H1 (cell line): Measurements from ENCODE around the gene RAD23A. TPM values are rescaled to one million over a fixed set of nuclear protein-coding genes. Genes with fewer than 3 reads are reported as not detected.

ENCODE experiments used
- CTCF ChIA-PET: fragments of 300-600 bp; sonication (Branson Sonifier 250); formaldehyde crosslinking; loops from one replicate; lab custom pipeline; 2021; ENCODE audit not compliant: partially characterized antibody; lab: Charles Lee
- POLR2A ChIA-PET: fragments of 300-600 bp; sonication (Branson Sonifier 250); formaldehyde crosslinking; loops from one replicate; lab custom pipeline; 2021; ENCODE audit warnings: inconsistent platforms; ENCODE audit not compliant: partially characterized antibody; lab: Charles Lee
- DNase-seq, 2 experiments: peaks; one replicate each; pipeline versions ENCODE4 v3.0.0 to v3.0.0-alpha.2; 2010 to 2022; ENCODE audit warnings: low spot score in 2 of 2, low read depth in 1 of 2, mixed read lengths in 1 of 2
- FAIRE-seq: peaks from 2 replicates; lab custom pipeline; 2011; peaks lifted over from hg19 to GRCh38; lab: Jason Lieb, UNC
- H2AFZ ChIP-seq: 2 replicates; pipeline ENCODE4 v1.8.1; 2012; ENCODE audit warnings: low read length, inconsistent platforms
- H2AK5ac ChIP-seq: 2 replicates; pipeline ENCODE4 v1.6.1; 2013; ENCODE audit warnings: low read depth, low read length
- H2BK120ac ChIP-seq: replicated peaks from 2 replicates; pipeline ENCODE3; 2013; ENCODE audit warnings: low read depth, low read length, inconsistent platforms
- H2BK12ac ChIP-seq: 2 replicates; pipeline ENCODE4 v1.6.1; 2013; ENCODE audit warnings: low read depth, low read length
- H2BK15ac ChIP-seq: 2 replicates; pipeline ENCODE4 v1.6.1; 2013; ENCODE audit warnings: low read length
- H2BK20ac ChIP-seq: 2 replicates; pipeline ENCODE4 v1.6.1; 2013; ENCODE audit warnings: low read length
- H2BK5ac ChIP-seq: 2 replicates; pipeline ENCODE4 v1.6.1; 2013; ENCODE audit warnings: low read depth, low read length
- H3K14ac ChIP-seq: 2 replicates; pipeline ENCODE4 v1.6.1; 2013; ENCODE audit warnings: inconsistent platforms; ENCODE audit not compliant: insufficient read length
- H3K18ac ChIP-seq: 2 replicates; pipeline ENCODE4 v1.6.1; 2013; ENCODE audit warnings: low read length; ENCODE audit errors: extremely low read depth
- H3K23ac ChIP-seq: 2 replicates; pipeline ENCODE4 v1.6.1; 2013; ENCODE audit warnings: inconsistent platforms; ENCODE audit not compliant: insufficient read length
- H3K23me2 ChIP-seq: 2 replicates; pipeline ENCODE4 v1.6.1; 2013; ENCODE audit warnings: low read depth, low read length
- H3K27ac ChIP-seq: 2 replicates; pipeline ENCODE4 v1.6.1; 2011; ENCODE audit warnings: low read depth, low read length, inconsistent platforms
- H3K27me3 ChIP-seq, 4 experiments: replicated peaks in 1 of 4; 1 replicate in 1 of 4; 2 replicates in 3 of 4; pipeline versions ENCODE4 v1.6.1 to v1.8.1; 2011 to 2013; ENCODE audit warnings: low read length in 3 of 4, mild to moderate bottlenecking in 3 of 4, inconsistent platforms in 2 of 4, mixed read lengths in 2 of 4, moderate library complexity in 1 of 4; ENCODE audit not compliant: control insufficient read depth in 3 of 4, insufficient read depth in 3 of 4; ENCODE audit errors: extremely low read depth in 1 of 4
- H3K36me3 ChIP-seq, 4 experiments: 2 replicates each; pipeline versions ENCODE4 v1.6.1 to v1.8.1; 2011 to 2013; ENCODE audit warnings: mild to moderate bottlenecking in 4 of 4, low read length in 3 of 4, moderate library complexity in 2 of 4, control low read depth in 1 of 4, inconsistent platforms in 1 of 4; ENCODE audit not compliant: insufficient read depth in 4 of 4, control insufficient read depth in 2 of 4
- H3K4ac ChIP-seq: replicated peaks from 2 replicates; pipeline ENCODE3; 2013; ENCODE audit warnings: low read length, low read depth, mixed read lengths, inconsistent platforms; ENCODE audit not compliant: insufficient read length
- H3K4me1 ChIP-seq, 4 experiments: replicated peaks in 1 of 4; 1 replicate in 1 of 4; 2 replicates in 3 of 4; pipeline versions ENCODE4 v1.6.1 to v1.8.1; 2011 to 2013; ENCODE audit warnings: low read length in 3 of 4, inconsistent platforms in 2 of 4, mixed read lengths in 1 of 4; ENCODE audit not compliant: insufficient read depth in 4 of 4, control insufficient read depth in 3 of 4
- H3K4me2 ChIP-seq, 2 experiments: 2 replicates each; pipeline versions ENCODE4 v1.6.1 to v1.8.1; 2011 to 2013; ENCODE audit warnings: low read depth in 2 of 2, low read length in 2 of 2, control low read depth in 1 of 2, inconsistent platforms in 1 of 2, mild to moderate bottlenecking in 1 of 2; ENCODE audit not compliant: insufficient read depth in 1 of 2
- H3K4me3 ChIP-seq, 4 experiments: fragments of 200-600, 300-600 bp in 1 of 4; sonication (generic), shearing (Covaris generic), sonication (Bioruptor Twin) in 1 of 4; 2 replicates each; pipeline versions ENCODE4 v1.5.1 to v1.8.1; 2011 to 2016; ENCODE audit warnings: low read length in 4 of 4, low read depth in 3 of 4, control low read depth in 2 of 4, inconsistent platforms in 2 of 4, mild to moderate bottlenecking in 2 of 4, mixed read lengths in 1 of 4, moderate library complexity in 1 of 4; ENCODE audit not compliant: insufficient read depth in 2 of 4; ENCODE audit errors: extremely low read depth in 1 of 4
- H3K56ac ChIP-seq: replicated peaks from 2 replicates; pipeline ENCODE3; 2013; ENCODE audit warnings: low read depth, mild to moderate bottlenecking, mixed read lengths, low read length, inconsistent platforms; ENCODE audit not compliant: insufficient read length
- H3K79me1 ChIP-seq: 2 replicates; pipeline ENCODE4 v1.6.1; 2013; ENCODE audit warnings: low read depth, low read length, control low read depth
- H3K79me2 ChIP-seq, 2 experiments: 2 replicates each; pipeline versions ENCODE4 v1.6.1 to v1.8.1; 2012 to 2013; ENCODE audit warnings: low read length in 2 of 2, mild to moderate bottlenecking in 2 of 2, inconsistent platforms in 1 of 2; ENCODE audit not compliant: insufficient read depth in 2 of 2, control insufficient read depth in 1 of 2
- H3K9ac ChIP-seq, 4 experiments: replicated peaks in 1 of 4; 1 replicate in 1 of 4; 2 replicates in 3 of 4; pipeline versions ENCODE4 v1.6.1 to v1.8.1; 2011 to 2013; ENCODE audit warnings: low read depth in 3 of 4, low read length in 3 of 4, control low read depth in 2 of 4, mild to moderate bottlenecking in 2 of 4, moderate library complexity in 2 of 4, inconsistent platforms in 1 of 4; ENCODE audit errors: extremely low read depth in 1 of 4
- H3K9me3 ChIP-seq, 2 experiments: 2 replicates each; pipeline versions ENCODE4 v1.6.1 to v1.8.1; 2012 to 2013; ENCODE audit warnings: mild to moderate bottlenecking in 2 of 2, moderate library complexity in 2 of 2, control low read depth in 1 of 2, inconsistent platforms in 1 of 2, low read depth in 1 of 2, low read length in 1 of 2, mixed read lengths in 1 of 2; ENCODE audit not compliant: insufficient read depth in 2 of 2
- H4K20me1 ChIP-seq, 2 experiments: replicated peaks in 1 of 2; 2 replicates each; pipeline versions ENCODE3 to v1.8.1; 2011 to 2013; ENCODE audit warnings: inconsistent platforms in 2 of 2, low read length in 2 of 2, mild to moderate bottlenecking in 1 of 2; ENCODE audit not compliant: insufficient read depth in 2 of 2, control insufficient read depth in 1 of 2
- H4K5ac ChIP-seq: 2 replicates; pipeline ENCODE4 v1.6.1; 2013; ENCODE audit warnings: low read length, low read depth, mixed read lengths, inconsistent platforms; ENCODE audit not compliant: insufficient read length
- H4K8ac ChIP-seq: 2 replicates; pipeline ENCODE4 v1.8.0; 2013; ENCODE audit warnings: mild to moderate bottlenecking, moderate library complexity, low read length, inconsistent platforms; ENCODE audit not compliant: insufficient read depth; ENCODE audit errors: extremely low read depth
- H4K91ac ChIP-seq: replicated peaks from 2 replicates; pipeline ENCODE3; 2013; ENCODE audit warnings: low read length, mixed read lengths, inconsistent platforms; ENCODE audit not compliant: insufficient read length
- FOSL1 ChIP-seq: IDR thresholded peaks from 2 replicates; pipeline ENCODE4 v1.6.1; 2011; ENCODE audit warnings: mild to moderate bottlenecking, low read depth, low read length, moderate library complexity; ENCODE audit not compliant: insufficient read depth
- POLR2AphosphoS5 ChIP-seq: IDR thresholded peaks from 2 replicates; pipeline ENCODE4 v1.6.1; 2011; ENCODE audit warnings: low read depth, low read length
- WGBS, 2 experiments: shearing (Covaris generic) in 1 of 2; methylation state at CpG; one replicate each; pipeline versions ENCODE4 v1.1.6 to v1.1.7; 2013 to 2015; ENCODE audit warnings: low lambda C conversion rate in 2 of 2, mixed read lengths in 2 of 2, inconsistent platforms in 1 of 2, low coverage in 1 of 2, missing lambda C conversion rate in 1 of 2; ENCODE audit not compliant: insufficient replicate concordance in 2 of 2, insufficient coverage in 1 of 2, insufficient read length in 1 of 2; ENCODE audit errors: extremely low coverage in 1 of 2, missing lambda C conversion rate in 1 of 2; 5-methylcytosine and 5-hydroxymethylcytosine counted together
- polyA plus RNA-seq, 7 experiments: library from polyadenylated mRNA; depleted of rRNA in 3 of 7; stranded (reverse) in 5 of 7; unstranded in 2 of 7; fragments of >200 nt in 5 of 7; fragments of 200-250 nt in 2 of 7; gene quantifications; 1 replicate in 5 of 7; 2 replicates in 1 of 7; 4 replicates in 1 of 7; pipeline versions ENCODE4 v1.2.1 to v1.2.3, GENCODE V29; 2011 to 2013; ENCODE audit warnings: missing spikeins in 2 of 7, mixed read lengths in 2 of 7
- total RNA-seq: library from RNA; stranded (reverse); fragmentation: NEBNext Ultra II Directional; extraction: Animal tissue kit (Norgen Biotek cat#: 25700); gene quantifications from 2 replicates; pipeline ENCODE4 v1.2.1, GENCODE V29; 2021

The RAD23A gene
- total and polyA plus RNA-seq, 2 of the 8 experiments (the other 6 are each of a cell fraction or from before 2014, with no cell fraction given), result 40.0 to 76.1 TPM

DNA sequence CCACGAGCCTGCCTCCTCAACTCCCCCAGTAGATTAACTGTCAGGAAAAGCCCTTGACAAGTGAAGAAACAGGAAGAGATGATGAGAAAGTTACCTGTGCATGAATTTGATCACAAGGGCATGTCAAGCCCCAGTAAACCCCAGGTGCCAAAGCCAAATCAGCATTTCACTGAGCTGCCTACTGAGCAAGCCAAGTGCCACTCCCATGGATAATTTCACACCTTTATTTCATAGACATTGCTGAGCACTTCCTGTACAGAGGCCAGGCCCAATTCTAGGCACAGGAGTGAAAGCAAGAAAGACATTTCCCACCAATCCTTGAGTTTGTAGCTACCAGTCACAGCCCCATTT lies 8.9 kb downstream of the RAD23A start:
- H4K5ac ChIP-seq, result no peak overlapping the region
- peaks cover 0 to 4% (median 2%) of the 10 kb centered on the region in 4 experiments; a peak in 3 of 7 replicates for H3K4me1 ChIP-seq
- no peaks in the 10 kb centered on the region for H3K27me3 ChIP-seq
- POLR2A ChIA-PET, result interaction anchor here (0.7 to 8.1 kb wide), 21 partner anchors 7 to 158 kb away, joined by 3 to 71 read pairs (median 4); partner anchors contain the start of genes CALR, GCDH, KLF1 and RAD23A
- H2BK5ac ChIP-seq, result no peak overlapping the region
- no peak overlapping the region for H2AFZ ChIP-seq
- H3K4me2 ChIP-seq, result no peak overlapping the region; a peak in 1 of 4 replicates
- CTCF ChIA-PET, result interaction anchor here (0.7 to 6.7 kb wide), 3 partner anchors 12 to 79 kb away, joined by 3 to 62 read pairs (median 3); no protein-coding TSS in a partner anchor
- no peak overlapping the region for H3K56ac ChIP-seq
- H3K9me3 ChIP-seq, result no peaks in the 10 kb centered on the region
- DNase-seq, result no peak
- no peak overlapping the region for H2AK5ac ChIP-seq
- no peak overlapping the region; the same call in 1 of the 2 replicates for H3K27ac ChIP-seq
- H3K4me3 ChIP-seq, result no peak overlapping the region
- no peak overlapping the region for H3K9ac ChIP-seq
- H2BK12ac ChIP-seq, result no peak overlapping the region
- 89% methylated on average over 1 of the region's 1 CpG; no CpG with 5 or more reads in 1 of the 2 experiments for WGBS, 2 experiments
- no peak overlapping the region for H4K8ac ChIP-seq
- no peak overlapping the region for H2BK15ac ChIP-seq
- H3K23ac ChIP-seq, result no peak overlapping the region
- H4K91ac ChIP-seq, result no peak overlapping the region
- H3K23me2 ChIP-seq, result peaks cover 6% of the 10 kb centered on the region
- H3K4ac ChIP-seq, result no peak overlapping the region
- H3K79me1 ChIP-seq, result peaks cover 4% of the 10 kb centered on the region; the same call in 1 of the 2 replicates
- FAIRE-seq, result no peak
- no peak overlapping the region for H2BK120ac ChIP-seq
- peaks cover 0 to 9% of the 10 kb centered on the region in 2 experiments for H4K20me1 ChIP-seq
- H3K18ac ChIP-seq, result no peak overlapping the region
- H3K36me3 ChIP-seq, result peaks cover 7 to 39% (median 13%) of the 10 kb centered on the region in 4 experiments
- TF ChIP-seq FOSL1 (no peak), POLR2AphosphoS5 (0 out of 2 replicates have a peak, but pooled peaks have one; percentile 5)
- H3K14ac ChIP-seq, result no peak overlapping the region
- H2BK20ac ChIP-seq, result no peak overlapping the region
- peaks cover 4 to 27% of the 10 kb centered on the region in 2 experiments; a peak in 3 of 4 replicates for H3K79me2 ChIP-seq
